HepG2 (cell line): ENCODE measurements around the gene GGNBP2. TPM values are rescaled to one million over a fixed set of nuclear protein-coding genes. Genes with fewer than 3 reads are reported as not detected.

ENCODE experiments used
- ATAC-seq: fragments of 200-7000 bp; cut with Tn5 transposase; 3 replicates; pipeline ENCODE4 v1.9.1; 2020; ENCODE audit warnings: mild to moderate bottlenecking, moderate library complexity
- BruUV-seq: library from RNA; stranded (reverse); fragments of 400-500 nt; replicated peaks from 2 replicates; lab custom pipeline; 2021; lab: Mats Ljungman, UMichigan
- CTCF ChIA-PET: fragments of 300-600 bp; formaldehyde crosslinking; extraction: SDS; loops from one replicate; lab custom pipeline; 2021; ENCODE audit warnings: low total read pairs, inconsistent platforms, low intra/inter-chr PET ratio; lab: Yijun Ruan, JAX
- POLR2A ChIA-PET: fragments of 350-600 bp; sonication (Branson Sonifier 250); formaldehyde crosslinking; loops from one replicate; lab custom pipeline; 2020; ENCODE audit warnings: antibody characterized with exemption, inconsistent platforms; lab: Yijun Ruan, JAX
- DNase-seq: peaks from one replicate; pipeline ENCODE4 v3.0.0-alpha.2; 2015; ENCODE audit warnings: low spot score
- FAIRE-seq: peaks from 3 replicates; lab custom pipeline; 2011; peaks lifted over from hg19 to GRCh38; lab: Jason Lieb, UNC
- H2AFZ ChIP-seq: one replicate; pipeline ENCODE4 v1.6.1; 2011; ENCODE audit warnings: low read length, inconsistent platforms
- H3K27ac ChIP-seq: fragments of 300-600 bp; 3 replicates; pipeline ENCODE4 v1.8.0; 2011; ENCODE audit warnings: mixed run types, mild to moderate bottlenecking, mixed read lengths, low read length, inconsistent platforms; ENCODE audit not compliant: insufficient read depth; ENCODE audit errors: extremely low read length
- H3K27me3 ChIP-seq, 2 experiments: fragments of 200-600 bp in 1 of 2; 2 replicates in 1 of 2; 3 replicates in 1 of 2; pipeline versions ENCODE4 v1.6.0 to v1.8.0; 2011; ENCODE audit warnings: low read length in 2 of 2, mild to moderate bottlenecking in 2 of 2, moderate library complexity in 2 of 2, inconsistent platforms in 1 of 2; ENCODE audit not compliant: insufficient read depth in 2 of 2, control insufficient read depth in 1 of 2
- H3K36me3 ChIP-seq, 2 experiments: fragments of 200-600 bp in 1 of 2; replicated peaks in 1 of 2; 2 replicates in 1 of 2; 3 replicates in 1 of 2; pipeline versions ENCODE4 v1.5.1 to v1.8.0; 2011; ENCODE audit warnings: low read length in 2 of 2, inconsistent platforms in 1 of 2; ENCODE audit not compliant: insufficient read depth in 2 of 2, control insufficient read depth in 1 of 2
- H3K4me1 ChIP-seq: 2 replicates; pipeline ENCODE4 v1.5.1; 2012; ENCODE audit warnings: low read length, inconsistent platforms; ENCODE audit not compliant: insufficient read depth
- H3K4me2 ChIP-seq: 2 replicates; pipeline ENCODE4 v1.6.0; 2011; ENCODE audit warnings: low read depth, low read length, inconsistent platforms
- H3K4me3 ChIP-seq, 3 experiments: fragments of 200-600 bp in 1 of 3; sonication (generic), shearing (Covaris generic) in 1 of 3; replicated peaks in 1 of 3; 2 replicates each; pipeline ENCODE4 v1.5.1; 2011 to 2016; ENCODE audit warnings: low read length in 3 of 3, inconsistent platforms in 2 of 3, low read depth in 2 of 3, mild to moderate bottlenecking in 2 of 3, control low read depth in 1 of 3, mixed read lengths in 1 of 3; ENCODE audit not compliant: insufficient read depth in 1 of 3
- H3K79me2 ChIP-seq: one replicate; pipeline ENCODE4 v1.6.1; 2011; ENCODE audit warnings: low read length, inconsistent platforms; ENCODE audit not compliant: insufficient read depth
- H3K9ac ChIP-seq: 2 replicates; pipeline ENCODE4 v1.6.0; 2011; ENCODE audit warnings: mild to moderate bottlenecking, low read depth, low read length, inconsistent platforms; ENCODE audit not compliant: insufficient read depth
- H3K9me3 ChIP-seq: 2 replicates; pipeline ENCODE4 v1.5.1; 2012; ENCODE audit warnings: mild to moderate bottlenecking, low read length
- H4K20me1 ChIP-seq: 2 replicates; pipeline ENCODE4 v1.6.0; 2011; ENCODE audit warnings: inconsistent platforms, mild to moderate bottlenecking, low read length, moderate library complexity; ENCODE audit not compliant: insufficient read depth
- AGO2 ChIP-seq: fragments of 200-400 bp; formaldehyde crosslinking; optimal IDR thresholded peaks from 2 replicates; pipeline ENCODE3; 2017; ENCODE audit warnings: mild to moderate bottlenecking, low read depth, low read length, moderate library complexity
- ARNT2 ChIP-seq: sonication (generic); formaldehyde crosslinking; IDR thresholded peaks from 2 replicates; pipeline ENCODE4 v1.8.0; 2022; ENCODE audit warnings: mild to moderate bottlenecking, low read depth, missing genetic modification reagents, moderate library complexity
- CHCHD3 ChIP-seq: sonication (generic); formaldehyde crosslinking; IDR thresholded peaks from 2 replicates; pipeline ENCODE4 v1.8.0; 2022; ENCODE audit warnings: mild to moderate bottlenecking, missing genetic modification reagents, moderate library complexity
- GPN1 ChIP-seq: sonication (generic); formaldehyde crosslinking; IDR thresholded peaks from 2 replicates; pipeline ENCODE4 v1.5.1; 2020; ENCODE audit warnings: missing genetic modification reagents, borderline replicate concordance
- MAX ChIP-seq: IDR thresholded peaks from 2 replicates; pipeline ENCODE4 v1.6.1; 2012; ENCODE audit warnings: inconsistent platforms
- RAD51 ChIP-seq: fragments of 450-650 bp; IDR thresholded peaks from 2 replicates; pipeline ENCODE4 v1.6.1; 2016; ENCODE audit warnings: borderline replicate concordance
- ZNF644 ChIP-seq: IDR thresholded peaks from 2 replicates; pipeline ENCODE4 v1.6.1; 2016; ENCODE audit warnings: low read depth
- WGBS: methylation state at CpG from one replicate; pipeline ENCODE4 v1.1.6; 2017; ENCODE audit warnings: low lambda C conversion rate; 5-methylcytosine and 5-hydroxymethylcytosine counted together
- in situ Hi-C: cut with HindIII; loops from 2 replicates; pipeline ENCODE4 v1.10.0; 2017; ENCODE audit warnings: low pct_unique_long_range_greater_than_20kb; ENCODE audit not compliant: extremely low pct_ligation_motif_present
- intact Hi-C: fragments of 100-400 bp; cut with micrococcal nuclease; formaldehyde crosslinking; loops from one replicate; pipeline ENCODE4 v1.10.0; 2022; ENCODE audit not compliant: unreplicated experiment
- polyA plus RNA-seq, 8 experiments: library from polyadenylated mRNA; depleted of rRNA in 3 of 8; stranded (reverse) in 7 of 8; unstranded in 1 of 8; fragments of >200 nt; fragmentation: Illumina TruSeq in 4 of 8; extraction: Trizol in 4 of 8; gene quantifications; 2 replicates each; pipeline versions ENCODE4 v1.2.1 to v1.2.3, GENCODE V29; 2011 to 2016; ENCODE audit warnings: low read depth in 4 of 8, missing spikeins in 1 of 8, mixed read lengths in 1 of 8; ENCODE audit not compliant: insufficient read depth in 1 of 8
- total RNA-seq, 5 experiments: library from RNA; depleted of rRNA; stranded (reverse); fragments of >200 nt; fragmentation: Illumina TruSeq; extraction: Trizol; gene quantifications; 2 replicates each; pipeline ENCODE4 v1.2.3, GENCODE V29; 2016; ENCODE audit warnings: low read depth in 1 of 5
- TF ChIP-seq, protein P1 (sequence below), 2 experiments: sonication (generic) in 1 of 2; formaldehyde crosslinking in 1 of 2; IDR thresholded peaks; 2 replicates each; pipeline versions ENCODE4 v1.6.1 to v1.9.0; 2014 to 2022; ENCODE audit warnings: antibody characterized with exemption in 1 of 2, borderline replicate concordance in 1 of 2, inconsistent platforms in 1 of 2, low read depth in 1 of 2, missing genetic modification reagents in 1 of 2
- TF ChIP-seq, protein P2 (sequence below): sonication (generic); formaldehyde crosslinking; conservative IDR thresholded peaks from 2 replicates; pipeline ENCODE4 v1.8.0; 2022; ENCODE audit warnings: mild to moderate bottlenecking, moderate library complexity, missing genetic modification reagents

The GGNBP2 gene
- total and polyA plus RNA-seq, 2 of the 13 experiments (the other 11 are each of a cell fraction or from before 2014, with no cell fraction given), result 53.3 to 84.2 TPM

- no peak for ATAC-seq
- intact Hi-C loops (no loop called here), in situ Hi-C loops (no loop called here)
- Histone ChIP-seq H3K27me3 (no peaks in the 10 kb centered on the region), H3K9me3 (no peaks in the 10 kb centered on the region), H3K4me3 (no peak overlapping the region), H3K4me2 (no peak overlapping the region), H4K20me1 (no peaks in the 10 kb centered on the region; the same call in 1 of the 2 replicates), H2AFZ (no peak overlapping the region), H3K9ac (no peak overlapping the region), H3K79me2 (no peaks in the 10 kb centered on the region), H3K4me1 (peaks cover 16% of the 10 kb centered on the region), H3K36me3 (peaks cover 19 to 51% of the 10 kb centered on the region in 2 experiments), H3K27ac (no peak overlapping the region)
- TF ChIP-seq AGO2 (peak; percentile 27), ARNT2 (CRISPR knock-in tag) (no peak), GPN1 (CRISPR knock-in tag) (no peak), ZNF644 (no peak), MAX (no peak), CHCHD3 (CRISPR knock-in tag) (no peak), RAD51 (no peak)
- TF ChIP-seq, protein P1, sequence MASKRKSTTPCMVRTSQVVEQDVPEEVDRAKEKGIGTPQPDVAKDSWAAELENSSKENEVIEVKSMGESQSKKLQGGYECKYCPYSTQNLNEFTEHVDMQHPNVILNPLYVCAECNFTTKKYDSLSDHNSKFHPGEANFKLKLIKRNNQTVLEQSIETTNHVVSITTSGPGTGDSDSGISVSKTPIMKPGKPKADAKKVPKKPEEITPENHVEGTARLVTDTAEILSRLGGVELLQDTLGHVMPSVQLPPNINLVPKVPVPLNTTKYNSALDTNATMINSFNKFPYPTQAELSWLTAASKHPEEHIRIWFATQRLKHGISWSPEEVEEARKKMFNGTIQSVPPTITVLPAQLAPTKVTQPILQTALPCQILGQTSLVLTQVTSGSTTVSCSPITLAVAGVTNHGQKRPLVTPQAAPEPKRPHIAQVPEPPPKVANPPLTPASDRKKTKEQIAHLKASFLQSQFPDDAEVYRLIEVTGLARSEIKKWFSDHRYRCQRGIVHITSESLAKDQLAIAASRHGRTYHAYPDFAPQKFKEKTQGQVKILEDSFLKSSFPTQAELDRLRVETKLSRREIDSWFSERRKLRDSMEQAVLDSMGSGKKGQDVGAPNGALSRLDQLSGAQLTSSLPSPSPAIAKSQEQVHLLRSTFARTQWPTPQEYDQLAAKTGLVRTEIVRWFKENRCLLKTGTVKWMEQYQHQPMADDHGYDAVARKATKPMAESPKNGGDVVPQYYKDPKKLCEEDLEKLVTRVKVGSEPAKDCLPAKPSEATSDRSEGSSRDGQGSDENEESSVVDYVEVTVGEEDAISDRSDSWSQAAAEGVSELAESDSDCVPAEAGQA (IDR thresholded peaks at IDR 0.05; ENCODE audit: low read depth), result no peak
- TF ChIP-seq, protein P1 (CRISPR knock-in tag; IDR thresholded peaks at IDR 0.05; ENCODE audit: borderline replicate concordance), result no peak
- TF ChIP-seq, protein P2, sequence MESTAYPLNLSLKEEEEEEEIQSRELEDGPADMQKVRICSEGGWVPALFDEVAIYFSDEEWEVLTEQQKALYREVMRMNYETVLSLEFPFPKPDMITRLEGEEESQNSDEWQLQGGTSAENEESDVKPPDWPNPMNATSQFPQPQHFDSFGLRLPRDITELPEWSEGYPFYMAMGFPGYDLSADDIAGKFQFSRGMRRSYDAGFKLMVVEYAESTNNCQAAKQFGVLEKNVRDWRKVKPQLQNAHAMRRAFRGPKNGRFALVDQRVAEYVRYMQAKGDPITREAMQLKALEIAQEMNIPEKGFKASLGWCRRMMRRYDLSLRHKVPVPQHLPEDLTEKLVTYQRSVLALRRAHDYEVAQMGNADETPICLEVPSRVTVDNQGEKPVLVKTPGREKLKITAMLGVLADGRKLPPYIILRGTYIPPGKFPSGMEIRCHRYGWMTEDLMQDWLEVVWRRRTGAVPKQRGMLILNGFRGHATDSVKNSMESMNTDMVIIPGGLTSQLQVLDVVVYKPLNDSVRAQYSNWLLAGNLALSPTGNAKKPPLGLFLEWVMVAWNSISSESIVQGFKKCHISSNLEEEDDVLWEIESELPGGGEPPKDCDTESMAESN, result no peak
- BruUV-seq, result no TSS peak
- ChIA-PET CTCF (no interaction called here), POLR2A (no interaction called here)
- no peak for FAIRE-seq
- DNase-seq, result no peak
- 95% methylated on average over 8 of the region's 14 CpGs for WGBS
Measured at GRCh38 chr17:36510636-36511035, 34.1 kb upstream of the GGNBP2 start.
